Measurements from ENCODE around the gene TMC6. TPM values are rescaled to one million over a fixed set of nuclear protein-coding genes. Genes with fewer than 3 reads are reported as not detected.

The TMC6 gene
- total and polyA plus RNA-seq, 2 experiments from 2014 or later, result 50.0 to 72.2 TPM

GRCh38 chr17:78107976-78108725 is 20.4 kb downstream of the TMC6 start:
- H3K4me2 ChIP-seq, result no peak overlapping the region
- Mint-ChIP-seq H3K27me3 (ENCODE audit: insufficient read depth, low read depth, poor library complexity) (peaks cover 12% of the 10 kb centered on the region), H3K9me3 (no peaks in the 10 kb centered on the region; the same call in 2 of the 3 replicates), H3K36me3 (ENCODE audit: low read depth) (peaks cover 32% of the 10 kb centered on the region), H3K4me1 (peaks cover 5% of the 10 kb centered on the region), H3K27ac (peak overlapping the region; percentile 59; the same call in 1 of the 2 replicates), H3K4me3 (no peak overlapping the region)
- H3K9me2 ChIP-seq (ENCODE audit: insufficient read depth), result no peaks in the 10 kb centered on the region
- no peaks in the 10 kb centered on the region for H3K27me3 ChIP-seq (ENCODE audit: insufficient read depth)
- H2AFZ ChIP-seq, result no peak overlapping the region
- TF ChIP-seq ETS1 (IDR thresholded peaks at IDR 0.05) (no peak), NANOG (IDR thresholded peaks at IDR 0.05; ENCODE audit: borderline replicate concordance) (no peak), ZNF114 (CRISPR knock-in tag; IDR thresholded peaks at IDR 0.05) (no peak), CREB1 (CRISPR knock-in tag; IDR thresholded peaks at IDR 0.05; ENCODE audit: low read depth) (no peak), EZH2phosphoT487 (IDR thresholded peaks at IDR 0.05; ENCODE audit: unreplicated experiment) (no peak), REST (IDR thresholded peaks at IDR 0.05; ENCODE audit: unreplicated experiment) (no peak), JUNB (IDR thresholded peaks at IDR 0.05; ENCODE audit: unreplicated experiment) (no peak), ZNF462 (CRISPR knock-in tag; IDR thresholded peaks at IDR 0.05) (no peak), CTCF (conservative IDR thresholded peaks at IDR 0.05; ENCODE audit: low read depth in 2 of 2) (no peak), ZNF331 (CRISPR knock-in tag; IDR thresholded peaks at IDR 0.05; ENCODE audit: low read depth) (no peak), EZH2 (IDR thresholded peaks at IDR 0.05; ENCODE audit: low read depth, unreplicated experiment) (no peak), POLR2AphosphoS5 (IDR thresholded peaks at IDR 0.05; ENCODE audit: low read depth) (no peak), STAT1 (IDR thresholded peaks at IDR 0.05; ENCODE audit: unreplicated experiment) (no peak)
- H4K20me1 ChIP-seq (replicated peaks; ENCODE audit: insufficient read depth), result no peaks in the 10 kb centered on the region; the same call in 1 of the 2 replicates
- H3K4me1 ChIP-seq (ENCODE audit: insufficient read depth), result peaks cover 11% of the 10 kb centered on the region
- no peak overlapping the region for H3K4me3 ChIP-seq
- H3K79me2 ChIP-seq (replicated peaks; ENCODE audit: insufficient read depth), result no peaks in the 10 kb centered on the region
- 0 out of 2 replicates have a peak overlapping the region, but pooled peaks have one; percentile 45 for H3K27ac ChIP-seq (ENCODE audit: low read depth)
- peaks cover 12% of the 10 kb centered on the region; the same call in 1 of the 2 replicates for H3K36me3 ChIP-seq (ENCODE audit: insufficient read depth)
- DNase-seq (ENCODE audit: low spot score) (no peak), ATAC-seq (no peak)
- 0 out of 2 replicates have a peak, but pooled peaks cover 3% of the 10 kb centered on the region for H3F3A ChIP-seq (replicated peaks; ENCODE audit: low read depth)
